ENCODE data around the gene ADGRV1.

- TF ChIP-seq CTCF (conservative IDR thresholded peaks at IDR 0.05; ENCODE audit: low read length) = no peak
- no peak for TF ChIP-seq EZH2phosphoT487 (IDR thresholded peaks at IDR 0.05; ENCODE audit: borderline replicate concordance)
These were observed 340.5 kb downstream of the ADGRV1 start for GRCh38 chr5:90899014-90899604.

Data from Loucy (cell line).